ENCODE results near the gene CPPED1. TPM values are rescaled to one million over a fixed set of nuclear protein-coding genes. Genes with fewer than 3 reads are reported as not detected.

The CPPED1 gene
- total and polyA plus RNA-seq, 2 of the 4 experiments (the other 2 are of a cell fraction) = 5.1 to 6.5 TPM

GRCh38 chr16:12659871-12660270 lies 143.8 kb downstream of the CPPED1 start:
- Histone ChIP-seq H3K4me2 (ENCODE audit: low read depth, low read length) (no peak overlapping the region), H4K91ac (ENCODE audit: insufficient read depth, low read depth, low read length) (no peak overlapping the region), H3K4me1 (ENCODE audit: control insufficient read depth, insufficient read depth, low read length) (no peaks in the 10 kb centered on the region), H3K9ac (ENCODE audit: low read depth, low read length) (no peak overlapping the region), H3K79me1 (ENCODE audit: low read depth in 1 of 2, low read length in 2 of 2) (no peaks in the 10 kb centered on the region), H2BK120ac (ENCODE audit: low read depth, low read length) (no peak overlapping the region), H2AFZ (replicated peaks; ENCODE audit: low read length, poor library complexity) (no peak overlapping the region), H4K5ac (ENCODE audit: low read depth, low read length) (no peak overlapping the region), H3K23ac (ENCODE audit: low read depth, low read length) (no peak overlapping the region), H4K8ac (ENCODE audit: low read depth in 2 of 2, low read length in 2 of 2) (no peak overlapping the region), H2AK5ac (ENCODE audit: low read depth, low read length) (no peak overlapping the region), H3K36me3 (ENCODE audit: control insufficient read depth, insufficient read depth, low read length) (no peaks in the 10 kb centered on the region), H3K56ac (ENCODE audit: extremely low read depth, insufficient read depth, low read length) (no peak overlapping the region), H3K14ac (replicated peaks; ENCODE audit: low read depth, low read length) (no peak overlapping the region), H3K9me3 (ENCODE audit: control insufficient read depth, insufficient read depth, low read length) (peaks cover under 1% of the 10 kb centered on the region; the same call in 1 of the 2 replicates), H3K27me3 (ENCODE audit: control insufficient read depth, insufficient read depth, low read length) (no peaks in the 10 kb centered on the region), H2BK5ac (ENCODE audit: low read depth, low read length, poor library complexity, severe bottlenecking) (no peak overlapping the region), H2BK20ac (ENCODE audit: low read depth, low read length) (no peak overlapping the region), H3K9me1 (ENCODE audit: insufficient read depth, low read length) (no peaks in the 10 kb centered on the region), H2AK9ac (replicated peaks; ENCODE audit: low read depth, low read length, poor library complexity) (no peak overlapping the region), H2BK15ac (ENCODE audit: low read depth, low read length) (no peak overlapping the region), H3K27ac (ENCODE audit: insufficient read depth, low read length) (no peak overlapping the region), H3K4me3 (ENCODE audit: insufficient read depth, low read depth, low read length) (no peak overlapping the region), H3K18ac (ENCODE audit: low read depth, low read length) (no peak overlapping the region), H4K20me1 (ENCODE audit: insufficient read depth, low read length) (no peaks in the 10 kb centered on the region), H3K4ac (ENCODE audit: low read depth, low read length) (no peak overlapping the region)
- no TSS peak for BruUV-seq (replicated peaks)
- ChIA-PET POLR2A (ENCODE audit: unreplicated experiment) (no interaction called here), CTCF (no interaction called here)
- dilution Hi-C loops (cut with HindIII; ENCODE audit: low sequenced_read_pairs, unreplicated experiment) (no loop called here), intact Hi-C loops (cut with micrococcal nuclease) (no loop called here), in situ Hi-C loops (cut with MboI; ENCODE audit: low sequenced_read_pairs) (no loop called here)
- no CpG with 5 or more reads among the region's 3 CpGs for WGBS, 2 experiments (ENCODE audit: extremely low coverage in 2 of 2, insufficient read length in 1 of 2)
- no peak for ATAC-seq (ENCODE audit: low read depth)
- TF ChIP-seq NFE2L2 (IDR thresholded peaks at IDR 0.05; ENCODE audit: low read depth, low read length) (no peak), CEBPB (IDR thresholded peaks at IDR 0.05; ENCODE audit: low read depth, low read length) (no peak), BHLHE40 (IDR thresholded peaks at IDR 0.05; ENCODE audit: low read depth, low read length) (no peak), POLR2A (IDR thresholded peaks at IDR 0.05; ENCODE audit: low read depth, low read length) (no peak), RAD21 (IDR thresholded peaks at IDR 0.05; ENCODE audit: low read length) (no peak), MXI1 (IDR thresholded peaks at IDR 0.05; ENCODE audit: borderline replicate concordance, low read depth, low read length) (no peak), CTCF (conservative IDR thresholded peaks at IDR 0.05; ENCODE audit: low read depth, low read length) (no peak), SMC3 (IDR thresholded peaks at IDR 0.05; ENCODE audit: low read depth, low read length) (no peak), USF2 (IDR thresholded peaks at IDR 0.05; ENCODE audit: low read depth, low read length) (no peak), FOS (IDR thresholded peaks at IDR 0.05; ENCODE audit: low read depth, low read length) (no peak), MAFK (IDR thresholded peaks at IDR 0.05; ENCODE audit: low read depth, low read length) (no peak), RFX5 (IDR thresholded peaks at IDR 0.05; ENCODE audit: low read depth, low read length) (no peak), ELK1 (IDR thresholded peaks at IDR 0.05; ENCODE audit: borderline replicate concordance, low read depth, low read length) (no peak), CHD1 (IDR thresholded peaks at IDR 0.05; ENCODE audit: low read depth, low read length) (no peak), RCOR1 (IDR thresholded peaks at IDR 0.05; ENCODE audit: insufficient replicate concordance, low read length) (no peak), MAZ (IDR thresholded peaks at IDR 0.05; ENCODE audit: borderline replicate concordance, low read depth, low read length) (no peak)
- no peak for DNase-seq

Data from IMR-90 (cell line).